Measurements from ENCODE around the gene THUMPD1. TPM values are rescaled to one million over a fixed set of nuclear protein-coding genes. Genes with fewer than 3 reads are reported as not detected.
A peak's percentile ranks its signal among the peaks of the same experiment; 100 is the strongest.
"Not testable (repeated sequence)": the region's sequence is repeated elsewhere in the genome, so short reads cannot be mapped to it uniquely, and the experiment has no call there.

Gene THUMPD1
- total RNA-seq, 4 donors from 2014 or later = 42.0 to 61.7 (median 53.8) TPM

GRCh38 chr16:20767577-20767976 is 26.0 kb upstream of the THUMPD1 start:
- H3K36me3 ChIP-seq = no peaks in the 10 kb centered on the region
- intact Hi-C loops (cut with DNase I; ENCODE audit: low total_unique reads) = no loop called here

GRCh38 chr16:20766294-20766693 is 24.7 kb upstream of the THUMPD1 start:
- Histone ChIP-seq H3K27ac (no peak overlapping the region), H3K4me1 (no peaks in the 10 kb centered on the region), H3K9me3 (no peaks in the 10 kb centered on the region), H3K27me3 (no peaks in the 10 kb centered on the region), H3K4me3 (no peak overlapping the region), H3K36me3 (no peaks in the 10 kb centered on the region)
- intact Hi-C loops (cut with DNase I; ENCODE audit: low total_unique reads) = no loop called here
- ATAC-seq (no peak), DNase-seq (no peak)
- TF ChIP-seq POLR2A (IDR thresholded peaks at IDR 0.05) (no peak), CTCF (IDR thresholded peaks at IDR 0.05 in 4 of 5, conservative IDR thresholded peaks at IDR 0.05 in 1 of 5) (no peak)
- in situ Hi-C loops (cut with MboI; ENCODE audit: low sequenced_read_pairs in 4 of 4) = no loop called here

More at GRCh38 chr16:20767577-20767976, 26.0 kb upstream of the THUMPD1 start:
- H3K4me1 ChIP-seq = no peaks in the 10 kb centered on the region
- H3K4me3 ChIP-seq = no peak overlapping the region
- in situ Hi-C loops (cut with MboI; ENCODE audit: low sequenced_read_pairs in 4 of 4) = no loop called here
- no peak overlapping the region for H3K27ac ChIP-seq
- H3K27me3 ChIP-seq = no peaks in the 10 kb centered on the region
- ATAC-seq (no peak), DNase-seq (no peak)
- no peaks in the 10 kb centered on the region for H3K9me3 ChIP-seq
- no peak for TF ChIP-seq POLR2A (IDR thresholded peaks at IDR 0.05)

GRCh38 chr16:20765732-20766131 is 24.1 kb upstream of the THUMPD1 start:
- ATAC-seq (no peak), DNase-seq (no peak)
- in situ Hi-C loops (cut with MboI; ENCODE audit: low sequenced_read_pairs in 4 of 4) = no loop called here
- H3K9me3 ChIP-seq = no peaks in the 10 kb centered on the region
- TF ChIP-seq POLR2A (IDR thresholded peaks at IDR 0.05) (no peak), CTCF (IDR thresholded peaks at IDR 0.05 in 4 of 5, conservative IDR thresholded peaks at IDR 0.05 in 1 of 5) (no peak)
- intact Hi-C loops (cut with DNase I; ENCODE audit: low total_unique reads) = no loop called here
- no peak overlapping the region for H3K4me3 ChIP-seq
- no peaks in the 10 kb centered on the region for H3K36me3 ChIP-seq
- H3K27me3 ChIP-seq = no peaks in the 10 kb centered on the region
- H3K4me1 ChIP-seq = no peaks in the 10 kb centered on the region
- no peak overlapping the region for H3K27ac ChIP-seq

GRCh38 chr16:20764448-20764847 is 22.8 kb upstream of the THUMPD1 start:
- H3K9me3 ChIP-seq; DNase-seq; in situ Hi-C loops (cut with MboI; ENCODE audit: low sequenced_read_pairs in 4 of 4); ATAC-seq; H3K4me1 ChIP-seq; H3K27me3 ChIP-seq; H3K27ac ChIP-seq; intact Hi-C loops (cut with DNase I; ENCODE audit: low total_unique reads); H3K36me3 ChIP-seq; H3K4me3 ChIP-seq: not testable (repeated sequence)

GRCh38 chr16:20763461-20764232 is 22.0 kb upstream of the THUMPD1 start, which contains the start of gene ACSM3:
TSS of gene ACSM3 (plus strand) at chr16:20764014. CDS start at chr16:20770035, 6,021 bp downstream.
- Histone ChIP-seq H3K36me3 (no peaks in the 10 kb centered on the region), H3K27me3 (no peaks in the 10 kb centered on the region), H3K27ac (peak within 1 kb of the TSS in 1 of 4 donors; percentile 24), H3K4me1 (no peaks in the 10 kb centered on the region), H3K9me3 (no peaks in the 10 kb centered on the region), H3K4me3 (peak within 1 kb of the TSS; percentile 7 to 35 (median 28))
- TF ChIP-seq POLR2A (IDR thresholded peaks at IDR 0.05) (no peak), CTCF (IDR thresholded peaks at IDR 0.05 in 4 of 5, conservative IDR thresholded peaks at IDR 0.05 in 1 of 5) (no peak)
- intact Hi-C loops (cut with DNase I; ENCODE audit: low total_unique reads) (no loop called here), in situ Hi-C loops (cut with MboI; ENCODE audit: low sequenced_read_pairs in 4 of 4) (no loop called here)
- ATAC-seq (peak; percentile 80 to 81), DNase-seq (peak in 1 of 2 donors; percentile 22)

Data from gastrocnemius medialis (tissue), 4 donors.